Mesendoderm (in vitro differentiated cells): ENCODE results near the gene CHD9.
A peak's percentile ranks its signal among the peaks of the same experiment; 100 is the strongest.

ENCODE experiments used
- DNase-seq: peaks from one replicate; pipeline ENCODE4 v3.0.0; 2013
- H2AK5ac ChIP-seq: 2 replicates; pipeline ENCODE4 v1.6.1; 2013; ENCODE audit warnings: low read length, inconsistent platforms
- H2BK120ac ChIP-seq: 2 replicates; pipeline ENCODE4 v1.6.1; 2013; ENCODE audit warnings: low read depth, mild to moderate bottlenecking, low read length, moderate library complexity, mixed read lengths
- H2BK15ac ChIP-seq: replicated peaks from 2 replicates; pipeline ENCODE4 v1.6.1; 2013; ENCODE audit warnings: low read depth, mild to moderate bottlenecking, moderate library complexity
- H2BK5ac ChIP-seq: 2 replicates; pipeline ENCODE4 v1.6.1; 2013; ENCODE audit warnings: low read length, inconsistent platforms
- H3K18ac ChIP-seq: 2 replicates; pipeline ENCODE4 v1.6.1; 2013; ENCODE audit warnings: mild to moderate bottlenecking, low read length, mixed read lengths
- H3K23ac ChIP-seq: one replicate; pipeline ENCODE4 v1.6.1; 2013; ENCODE audit warnings: low read length
- H3K27ac ChIP-seq: 2 replicates; pipeline ENCODE4 v1.5.1; 2013; ENCODE audit warnings: low read depth, mild to moderate bottlenecking, inconsistent platforms, low read length, moderate library complexity
- H3K27me3 ChIP-seq: 2 replicates; pipeline ENCODE4 v1.6.1; 2013; ENCODE audit warnings: low read length, control low read depth, mild to moderate bottlenecking, inconsistent platforms; ENCODE audit not compliant: insufficient read depth, poor library complexity
- H3K36me3 ChIP-seq: 2 replicates; pipeline ENCODE4 v1.6.1; 2013; ENCODE audit warnings: low read length, inconsistent platforms; ENCODE audit not compliant: control insufficient read depth, insufficient read depth
- H3K4ac ChIP-seq: one replicate; pipeline ENCODE4 v1.6.1; 2013; ENCODE audit warnings: low read depth, mild to moderate bottlenecking, low read length, moderate library complexity
- H3K4me1 ChIP-seq: 2 replicates; pipeline ENCODE4 v1.6.1; 2013; ENCODE audit warnings: low read depth, low read length, inconsistent platforms; ENCODE audit not compliant: control insufficient read depth
- H3K4me2 ChIP-seq: 2 replicates; pipeline ENCODE4 v1.6.1; 2013; ENCODE audit warnings: low read length
- H3K4me3 ChIP-seq: 2 replicates; pipeline ENCODE4 v1.5.1; 2013; ENCODE audit warnings: mild to moderate bottlenecking, low read length
- H3K56ac ChIP-seq: one replicate; pipeline ENCODE4 v1.6.1; 2013; ENCODE audit warnings: low read length
- H3K79me1 ChIP-seq: 2 replicates; pipeline ENCODE4 v1.6.1; 2013; ENCODE audit warnings: low read length, inconsistent platforms
- H3K79me2 ChIP-seq: 2 replicates; pipeline ENCODE4 v1.6.1; 2013; ENCODE audit warnings: mild to moderate bottlenecking, low read length; ENCODE audit not compliant: control insufficient read depth, insufficient read depth
- H3K9ac ChIP-seq: 2 replicates; pipeline ENCODE4 v1.6.1; 2013; ENCODE audit warnings: low read length, inconsistent platforms
- H4K5ac ChIP-seq: one replicate; pipeline ENCODE4 v1.6.1; 2013; ENCODE audit warnings: low read length
- H4K8ac ChIP-seq: one replicate; pipeline ENCODE4 v1.6.1; 2013; ENCODE audit warnings: low read depth, mild to moderate bottlenecking, control low read depth, low read length, moderate library complexity
- WGBS: extraction: QIAGEN DNeasy Blood & Tissue Kit; methylation state at CpG from one replicate; pipeline ENCODE4 v1.1.7; 2013; ENCODE audit warnings: low lambda C conversion rate, missing lambda C conversion rate; ENCODE audit not compliant: insufficient coverage; ENCODE audit errors: extremely low coverage; 5-methylcytosine and 5-hydroxymethylcytosine counted together

The CHD9 gene

GRCh38 chr16:53103811-53104210 lies 49.0 kb downstream of the CHD9 start:
- WGBS: no CpG with 5 or more reads among the region's 4 CpGs
- no peaks in the 10 kb centered on the region for H3K27me3 ChIP-seq
- no peak overlapping the region for H3K56ac ChIP-seq
- H4K8ac ChIP-seq: no peak overlapping the region
- no peak overlapping the region for H3K9ac ChIP-seq
- no peak overlapping the region for H3K4me3 ChIP-seq
- peaks cover 3% of the 10 kb centered on the region for H3K4me1 ChIP-seq
- no peak overlapping the region for H2AK5ac ChIP-seq
- H3K36me3 ChIP-seq: no peaks in the 10 kb centered on the region
- H3K27ac ChIP-seq: no peak overlapping the region
- H3K79me2 ChIP-seq: no peaks in the 10 kb centered on the region
- H2BK5ac ChIP-seq: no peak overlapping the region
- no peak overlapping the region for H3K18ac ChIP-seq
- H3K79me1 ChIP-seq: no peaks in the 10 kb centered on the region
- H2BK120ac ChIP-seq: no peak overlapping the region
- no peak overlapping the region for H3K23ac ChIP-seq
- H3K4ac ChIP-seq: no peak overlapping the region
- no peak overlapping the region for H3K4me2 ChIP-seq
- DNase-seq: peak; percentile 69
- H2BK15ac ChIP-seq: no peak overlapping the region
- no peak overlapping the region for H4K5ac ChIP-seq

- peak; percentile 70 for DNase-seq
- H3K9ac ChIP-seq: no peak overlapping the region
- H3K18ac ChIP-seq: no peak overlapping the region
- H4K8ac ChIP-seq: no peak overlapping the region
- H3K79me2 ChIP-seq: no peaks in the 10 kb centered on the region
- H2BK120ac ChIP-seq: no peak overlapping the region
- no peaks in the 10 kb centered on the region for H3K4me1 ChIP-seq
- no peak overlapping the region for H3K27ac ChIP-seq
- no peaks in the 10 kb centered on the region for H3K27me3 ChIP-seq
- no peak overlapping the region for H2BK5ac ChIP-seq
- H2AK5ac ChIP-seq: no peak overlapping the region
- no peak overlapping the region for H4K5ac ChIP-seq
- WGBS: no CpG with 5 or more reads among the region's 5 CpGs
- no peak overlapping the region for H3K4ac ChIP-seq
- no peak overlapping the region for H3K56ac ChIP-seq
- no peak overlapping the region for H3K23ac ChIP-seq
- H3K4me2 ChIP-seq: no peak overlapping the region
- H3K36me3 ChIP-seq: no peaks in the 10 kb centered on the region
- H3K79me1 ChIP-seq: no peaks in the 10 kb centered on the region
- no peak overlapping the region for H3K4me3 ChIP-seq
- H2BK15ac ChIP-seq: no peak overlapping the region
Measured at GRCh38 chr16:53105565-53105964, 50.8 kb downstream of the CHD9 start.

DNA sequence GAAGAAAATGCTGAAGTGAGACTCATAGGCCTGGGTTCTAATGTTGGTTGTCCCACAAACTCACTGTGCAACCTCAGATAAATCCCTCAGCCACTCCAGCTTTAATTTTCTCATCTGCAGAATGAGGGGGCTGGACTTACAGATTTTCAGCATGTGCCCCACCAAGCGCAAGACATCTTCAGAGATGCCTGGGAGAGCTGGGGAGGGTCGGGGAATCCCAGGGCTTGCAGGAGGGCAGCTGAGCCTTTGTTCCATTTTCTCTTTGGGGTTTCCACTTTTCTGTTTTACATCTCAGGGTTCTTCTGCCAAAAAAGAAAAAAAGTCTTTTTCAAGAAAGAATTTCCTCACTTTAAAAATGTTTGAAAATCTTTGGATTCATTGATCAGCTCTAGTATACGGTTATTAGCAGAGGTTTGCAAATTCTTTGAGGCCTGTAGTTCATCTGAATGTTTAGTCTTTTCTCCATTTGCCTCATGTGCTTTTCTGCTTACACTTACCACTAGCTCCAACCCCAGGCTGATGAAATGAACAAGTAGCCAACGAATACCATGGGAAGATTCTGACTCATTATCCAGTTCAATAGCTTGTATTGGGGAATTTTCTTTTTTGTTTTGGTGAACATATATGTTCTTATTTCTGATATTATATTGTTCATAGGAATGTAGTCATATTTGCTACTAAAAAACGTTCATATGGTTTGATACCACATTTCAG lies 56.4 kb downstream of the CHD9 start:
- H4K5ac ChIP-seq: no peak overlapping the region

DNA sequence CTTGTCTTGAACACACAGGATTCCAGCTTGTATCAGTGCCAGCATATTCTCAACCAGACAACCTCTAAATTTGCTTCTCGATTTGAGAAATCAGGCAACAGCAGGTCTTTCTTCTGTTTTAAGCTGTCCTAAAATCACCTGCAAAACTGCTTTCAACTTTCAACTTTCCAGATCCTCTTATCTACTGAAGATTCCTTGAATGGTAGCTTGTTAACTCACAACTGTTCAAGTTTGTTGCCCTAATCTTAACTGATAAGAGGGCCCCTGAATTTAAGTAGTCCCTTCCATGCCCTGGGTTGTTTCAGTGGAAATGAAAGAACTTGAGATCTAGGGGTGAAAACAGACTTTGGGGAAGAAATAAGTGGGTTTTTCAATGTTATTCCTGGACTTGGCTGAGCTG lies 57.2 kb downstream of the CHD9 start:
- H4K8ac ChIP-seq: no peak overlapping the region
- H2BK120ac ChIP-seq: no peak overlapping the region
- no peak overlapping the region for H3K9ac ChIP-seq
- H3K79me1 ChIP-seq: no peaks in the 10 kb centered on the region
- H2BK5ac ChIP-seq: no peak overlapping the region
- H3K27me3 ChIP-seq: no peaks in the 10 kb centered on the region
- H3K79me2 ChIP-seq: no peaks in the 10 kb centered on the region
- no peak overlapping the region for H2BK15ac ChIP-seq
- no CpG with 5 or more reads among the region's 1 CpG for WGBS
- H3K27ac ChIP-seq: no peak overlapping the region
- no peak overlapping the region for H3K4me2 ChIP-seq
- H4K5ac ChIP-seq: no peak overlapping the region
- DNase-seq: peak; percentile 80
- no peak overlapping the region for H3K56ac ChIP-seq
- no peaks in the 10 kb centered on the region for H3K36me3 ChIP-seq
- no peak overlapping the region for H3K18ac ChIP-seq
- no peak overlapping the region for H3K4ac ChIP-seq
- no peak overlapping the region for H2AK5ac ChIP-seq
- H3K23ac ChIP-seq: no peak overlapping the region
- no peak overlapping the region for H3K4me3 ChIP-seq
- no peaks in the 10 kb centered on the region for H3K4me1 ChIP-seq

More for the DNA sequence above, 56.4 kb downstream of the CHD9 start:
- no peak overlapping the region for H3K27ac ChIP-seq
- H3K4ac ChIP-seq: no peak overlapping the region
- no peak overlapping the region for H3K18ac ChIP-seq
- H3K79me2 ChIP-seq: no peaks in the 10 kb centered on the region
- H3K9ac ChIP-seq: no peak overlapping the region
- no peaks in the 10 kb centered on the region for H3K27me3 ChIP-seq
- no peak overlapping the region for H3K4me2 ChIP-seq
- H3K4me1 ChIP-seq: no peaks in the 10 kb centered on the region
- no peak overlapping the region for H2BK120ac ChIP-seq
- no peak overlapping the region for H4K8ac ChIP-seq
- no peak overlapping the region for H3K56ac ChIP-seq
- H3K4me3 ChIP-seq: no peak overlapping the region
- H3K36me3 ChIP-seq: no peaks in the 10 kb centered on the region
- no peak overlapping the region for H2BK15ac ChIP-seq
- no CpG with 5 or more reads among the region's 5 CpGs for WGBS
- no peak overlapping the region for H2AK5ac ChIP-seq
- H3K79me1 ChIP-seq: no peaks in the 10 kb centered on the region
- H2BK5ac ChIP-seq: no peak overlapping the region
- no peak overlapping the region for H3K23ac ChIP-seq
- DNase-seq: no peak

DNA sequence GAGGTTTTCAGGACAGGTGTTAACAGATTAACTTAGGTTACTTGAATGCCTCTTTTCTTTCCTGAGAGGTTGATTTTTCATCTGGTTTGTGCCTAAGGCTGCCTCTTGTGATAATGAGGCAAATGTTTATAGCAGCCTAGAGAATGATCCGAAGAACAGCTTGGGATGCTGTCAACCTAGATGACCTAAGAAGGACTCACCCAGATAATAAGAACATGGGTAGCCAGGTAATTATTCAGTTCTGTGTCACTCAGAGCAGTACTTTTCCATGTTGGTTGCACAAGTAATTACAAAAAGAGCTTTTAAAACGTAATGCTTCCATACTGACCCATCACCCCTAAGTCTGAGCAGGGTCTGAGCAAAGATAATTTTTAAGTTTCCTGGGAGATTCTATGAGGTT lies 60.3 kb downstream of the CHD9 start:
- Histone ChIP-seq H3K4ac (no peak overlapping the region), H3K79me2 (no peaks in the 10 kb centered on the region), H3K18ac (no peak overlapping the region), H2BK5ac (no peak overlapping the region), H4K5ac (no peak overlapping the region), H2BK120ac (no peak overlapping the region), H3K36me3 (no peaks in the 10 kb centered on the region), H3K4me1 (no peaks in the 10 kb centered on the region), H3K23ac (no peak overlapping the region), H4K8ac (no peak overlapping the region), H3K27me3 (no peaks in the 10 kb centered on the region), H3K79me1 (no peaks in the 10 kb centered on the region), H3K4me2 (no peak overlapping the region), H2AK5ac (no peak overlapping the region), H2BK15ac (no peak overlapping the region), H3K56ac (no peak overlapping the region), H3K9ac (no peak overlapping the region), H3K27ac (no peak overlapping the region), H3K4me3 (no peak overlapping the region)
- no peak for DNase-seq
- WGBS: no CpG with 5 or more reads among the region's 2 CpGs

DNA sequence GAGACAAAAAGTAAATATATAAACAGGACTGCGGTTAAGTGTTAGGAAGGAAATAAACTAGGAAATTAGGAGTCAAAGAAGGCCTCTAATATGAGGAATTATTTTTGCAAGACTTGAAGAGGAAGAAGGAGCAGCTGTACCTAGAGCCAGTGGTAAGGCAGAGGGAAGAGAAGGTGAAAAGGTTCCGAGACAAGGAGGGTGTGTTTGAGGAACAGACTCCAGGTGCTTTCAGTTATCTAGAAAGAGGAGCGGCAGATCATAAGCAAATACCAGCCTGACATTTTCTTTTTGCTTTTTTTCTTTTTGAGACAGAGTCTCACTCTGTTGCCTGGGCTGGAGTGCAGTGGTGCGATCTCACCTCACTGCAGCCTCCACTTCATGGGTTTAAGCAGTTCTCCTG lies 61.0 kb downstream of the CHD9 start:
- no peak for DNase-seq
- no peak overlapping the region for H2BK15ac ChIP-seq

More for the DNA sequence above, 61.0 kb downstream of the CHD9 start:
- Histone ChIP-seq H3K27me3 (no peaks in the 10 kb centered on the region), H3K79me1 (no peaks in the 10 kb centered on the region), H4K8ac (no peak overlapping the region), H2AK5ac (no peak overlapping the region), H3K79me2 (no peaks in the 10 kb centered on the region), H3K4ac (no peak overlapping the region), H3K9ac (no peak overlapping the region), H3K4me3 (no peak overlapping the region), H4K5ac (no peak overlapping the region), H3K36me3 (no peaks in the 10 kb centered on the region), H2BK120ac (no peak overlapping the region), H2BK5ac (no peak overlapping the region), H3K4me1 (no peaks in the 10 kb centered on the region), H3K56ac (no peak overlapping the region), H3K27ac (no peak overlapping the region), H3K4me2 (no peak overlapping the region), H3K18ac (no peak overlapping the region), H3K23ac (no peak overlapping the region)
- WGBS: no CpG with 5 or more reads among the region's 4 CpGs
